ENCODE data around the gene RXRA. TPM values are rescaled to one million over a fixed set of nuclear protein-coding genes. Genes with fewer than 3 reads are reported as not detected.

Gene RXRA
- total and polyA plus RNA-seq, 4 donors = 41.5 to 116 (median 74.1) TPM

- Histone ChIP-seq H3K27ac (ENCODE audit: low read depth in 1 of 2, low read length in 2 of 2) (no peak overlapping the region), H3K4me1 (ENCODE audit: control insufficient read depth in 4 of 4, insufficient read depth in 4 of 4, low read length in 3 of 4) (peaks cover 0 to 3% (median 1%) of the 10 kb centered on the region in 4 donors), H3K36me3 (ENCODE audit: control insufficient read depth in 4 of 4, insufficient read depth in 3 of 4, low read depth in 1 of 4, low read length in 3 of 4) (no peaks in the 10 kb centered on the region), H3K9me3 (ENCODE audit: control insufficient read depth in 4 of 4, low read length in 3 of 4) (no peaks in the 10 kb centered on the region), H3K4me3 (ENCODE audit: low read depth in 1 of 3, low read length in 3 of 3) (no peak overlapping the region), H3K27me3 (ENCODE audit: control insufficient read depth in 4 of 4, insufficient read depth in 4 of 4, low read length in 3 of 4) (no peaks in the 10 kb centered on the region), H3K9ac (ENCODE audit: low read depth in 1 of 2, low read length in 2 of 2) (no peak overlapping the region)
- no peak for DNase-seq (ENCODE audit: low spot score)
- WGBS = 93% methylated on average over 14 of the region's 14 CpGs
- no peak for TF ChIP-seq RXRA (IDR thresholded peaks at IDR 0.05)
- no peak for TF ChIP-seq SP1 (IDR thresholded peaks at IDR 0.05)
- TF ChIP-seq GABPA (IDR thresholded peaks at IDR 0.05 in 1 of 2, conservative IDR thresholded peaks at IDR 0.05 in 1 of 2) = no peak
- no peak for TF ChIP-seq EGR1 (IDR thresholded peaks at IDR 0.05; ENCODE audit: low read depth in 2 of 2)
- no peak for TF ChIP-seq RAD21 (IDR thresholded peaks at IDR 0.05)
- TF ChIP-seq ZBTB33 (IDR thresholded peaks at IDR 0.05) = no peak
- TF ChIP-seq HNF4A (conservative IDR thresholded peaks at IDR 0.05) = no peak
- TF ChIP-seq ATF3 (IDR thresholded peaks at IDR 0.05) = no peak
- no peak for TF ChIP-seq HNF4G (IDR thresholded peaks at IDR 0.05)
- no peak for TF ChIP-seq CTCF (IDR thresholded peaks at IDR 0.05; ENCODE audit: low read depth, low read length, missing input control)
- no peak for TF ChIP-seq REST (IDR thresholded peaks at IDR 0.05)
Measured at GRCh38 chr9:134477927-134478326, 151.7 kb downstream of the RXRA start.

- no peaks in the 10 kb centered on the region for H3K36me3 ChIP-seq (ENCODE audit: control insufficient read depth in 4 of 4, insufficient read depth in 3 of 4, low read depth in 1 of 4, low read length in 3 of 4)
- WGBS = 86% methylated on average over 7 of the region's 7 CpGs
Measured at GRCh38 chr9:134481762-134482161, 155.5 kb downstream of the RXRA start.

More at GRCh38 chr9:134481762-134482161, 155.5 kb downstream of the RXRA start:
- Histone ChIP-seq H3K27ac (ENCODE audit: low read depth in 1 of 2, low read length in 2 of 2) (no peak overlapping the region), H3K9me3 (ENCODE audit: control insufficient read depth in 4 of 4, low read length in 3 of 4) (no peaks in the 10 kb centered on the region), H3K4me3 (ENCODE audit: low read depth in 1 of 3, low read length in 3 of 3) (no peak overlapping the region), H3K4me1 (ENCODE audit: control insufficient read depth in 4 of 4, insufficient read depth in 4 of 4, low read length in 3 of 4) (no peaks in the 10 kb centered on the region), H3K9ac (ENCODE audit: low read depth in 1 of 2, low read length in 2 of 2) (no peak overlapping the region), H3K27me3 (ENCODE audit: control insufficient read depth in 4 of 4, insufficient read depth in 4 of 4, low read length in 3 of 4) (no peaks in the 10 kb centered on the region)
- no peak for TF ChIP-seq YY1 (IDR thresholded peaks at IDR 0.05)
- DNase-seq (ENCODE audit: low spot score) = no peak
